Measurements from ENCODE around the gene COL4A2.

COL4A2 gene

GRCh38 chr13:110413016-110413675 is 106.1 kb downstream of the COL4A2 start:
- Histone ChIP-seq H3K9ac (ENCODE audit: low read length) (peak overlapping the region; percentile 37), H3K36me3 (ENCODE audit: insufficient read depth, low read length) (peaks cover 8% of the 10 kb centered on the region), H3K27ac (ENCODE audit: low read depth, low read length) (peak overlapping the region; percentile 94), H3K4me1 (ENCODE audit: insufficient read depth, low read length) (peaks cover 72% of the 10 kb centered on the region), H3K27me3 (ENCODE audit: control insufficient read depth in 1 of 2, insufficient read depth in 2 of 2, low read length in 2 of 2) (no peaks in the 10 kb centered on the region), H3K4me3 (ENCODE audit: low read depth in 1 of 2, low read length in 2 of 2) (no peak overlapping the region), H3K9me3 (ENCODE audit: low read length) (no peaks in the 10 kb centered on the region)

- Histone ChIP-seq H3K4me1 (ENCODE audit: insufficient read depth, low read length) (peaks cover 77% of the 10 kb centered on the region), H3K9ac (ENCODE audit: low read length) (no peak overlapping the region), H3K9me3 (ENCODE audit: low read length) (no peaks in the 10 kb centered on the region), H3K27me3 (ENCODE audit: control insufficient read depth in 1 of 2, insufficient read depth in 2 of 2, low read length in 2 of 2) (no peaks in the 10 kb centered on the region), H3K36me3 (ENCODE audit: insufficient read depth, low read length) (peaks cover 8% of the 10 kb centered on the region), H3K4me3 (ENCODE audit: low read depth in 1 of 2, low read length in 2 of 2) (no peak overlapping the region), H3K27ac (ENCODE audit: low read depth, low read length) (peak overlapping the region; percentile 94)
These were observed 106.6 kb downstream of the COL4A2 start for GRCh38 chr13:110413676-110414040.

DNA sequence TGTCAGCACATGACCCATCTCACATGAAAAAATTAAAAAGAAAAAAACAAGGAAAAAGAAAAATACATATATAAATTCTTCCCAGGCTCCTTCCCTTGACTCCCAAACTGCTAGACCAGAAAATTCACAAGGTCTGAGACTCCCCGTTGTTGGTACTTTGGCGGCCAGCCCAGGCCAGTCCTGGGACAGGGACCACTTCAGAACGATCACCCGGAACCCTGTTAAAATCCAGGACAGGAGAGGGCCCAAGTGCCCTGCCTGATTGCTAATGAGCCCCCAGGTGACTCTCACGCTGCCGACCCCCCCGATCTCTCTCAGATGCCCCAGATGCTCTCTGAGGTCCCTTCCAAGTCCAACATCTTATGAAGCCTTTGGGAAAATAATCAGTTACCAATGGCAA is 107.2 kb downstream of the COL4A2 start:
- Histone ChIP-seq H3K27ac (ENCODE audit: low read depth, low read length) (no peak overlapping the region), H3K27me3 (ENCODE audit: control insufficient read depth in 1 of 2, insufficient read depth in 2 of 2, low read length in 2 of 2) (no peaks in the 10 kb centered on the region), H3K36me3 (ENCODE audit: insufficient read depth, low read length) (peaks cover 3% of the 10 kb centered on the region), H3K4me3 (ENCODE audit: low read depth in 1 of 2, low read length in 2 of 2) (no peak overlapping the region), H3K4me1 (ENCODE audit: insufficient read depth, low read length) (peaks cover 79% of the 10 kb centered on the region), H3K9me3 (ENCODE audit: low read length) (no peaks in the 10 kb centered on the region), H3K9ac (ENCODE audit: low read length) (no peak overlapping the region)

DNA sequence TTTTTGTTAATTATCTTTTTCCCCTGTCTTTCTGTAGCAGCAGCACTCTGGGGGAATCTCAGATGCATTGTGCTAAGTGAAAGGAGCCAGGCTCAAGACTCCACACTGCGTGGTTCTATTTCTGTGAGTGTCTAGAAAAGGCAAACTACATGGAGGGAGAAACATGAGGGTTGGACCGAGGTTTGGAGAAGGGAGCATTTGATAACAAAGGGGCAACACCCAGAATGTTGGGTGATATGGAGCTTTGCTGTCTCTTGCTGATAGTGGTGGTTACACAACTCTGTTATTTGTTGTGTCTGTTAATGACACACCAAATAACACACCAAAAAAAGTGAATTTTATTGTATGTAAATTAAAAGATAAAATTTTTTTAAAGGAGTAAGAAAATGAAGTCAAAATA is 107.8 kb downstream of the COL4A2 start:
- Histone ChIP-seq H3K36me3 (ENCODE audit: insufficient read depth, low read length) (peaks cover 3% of the 10 kb centered on the region), H3K4me1 (ENCODE audit: insufficient read depth, low read length) (peaks cover 72% of the 10 kb centered on the region), H3K9me3 (ENCODE audit: low read length) (no peaks in the 10 kb centered on the region), H3K4me3 (ENCODE audit: low read depth in 1 of 2, low read length in 2 of 2) (no peak overlapping the region), H3K27me3 (ENCODE audit: control insufficient read depth in 1 of 2, insufficient read depth in 2 of 2, low read length in 2 of 2) (no peaks in the 10 kb centered on the region), H3K27ac (ENCODE audit: low read depth, low read length) (peak overlapping the region; percentile 85), H3K9ac (ENCODE audit: low read length) (no peak overlapping the region)

DNA sequence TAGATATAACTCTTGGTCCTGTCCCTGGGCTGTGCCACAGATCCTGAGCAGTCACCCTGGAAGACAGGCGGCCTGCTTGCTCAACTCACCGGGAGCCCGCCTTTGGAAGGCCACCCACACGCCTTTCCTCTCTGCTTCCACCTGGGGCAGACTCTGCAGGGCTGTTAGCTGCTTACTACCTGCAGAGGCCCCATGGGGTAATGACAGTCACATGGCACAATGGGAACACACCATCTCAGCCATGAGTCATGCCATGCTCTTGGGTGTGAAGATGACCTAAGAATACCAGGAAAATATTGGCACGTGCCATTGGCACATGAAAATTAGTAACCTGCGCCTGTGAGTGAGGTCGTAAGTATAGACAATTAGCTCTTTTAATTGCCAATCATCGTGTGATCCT is 108.6 kb downstream of the COL4A2 start:
- no peak overlapping the region for H3K4me3 ChIP-seq (ENCODE audit: low read depth in 1 of 2, low read length in 2 of 2)
- peaks cover 3% of the 10 kb centered on the region for H3K36me3 ChIP-seq (ENCODE audit: insufficient read depth, low read length)
- no peaks in the 10 kb centered on the region for H3K9me3 ChIP-seq (ENCODE audit: low read length)
- peaks cover 66% of the 10 kb centered on the region for H3K4me1 ChIP-seq (ENCODE audit: insufficient read depth, low read length)
- H3K27me3 ChIP-seq (ENCODE audit: control insufficient read depth in 1 of 2, insufficient read depth in 2 of 2, low read length in 2 of 2), result no peaks in the 10 kb centered on the region
- peak overlapping the region; percentile 11 for H3K9ac ChIP-seq (ENCODE audit: low read length)
- H3K27ac ChIP-seq (ENCODE audit: low read depth, low read length), result peak overlapping the region; percentile 85

GRCh38 chr13:110416131-110417025 is 109.3 kb downstream of the COL4A2 start:
- Histone ChIP-seq H3K4me1 (ENCODE audit: insufficient read depth, low read length) (peaks cover 66% of the 10 kb centered on the region), H3K9me3 (ENCODE audit: low read length) (no peaks in the 10 kb centered on the region), H3K36me3 (ENCODE audit: insufficient read depth, low read length) (peaks cover 3% of the 10 kb centered on the region), H3K9ac (ENCODE audit: low read length) (peak overlapping the region; percentile 11), H3K4me3 (ENCODE audit: low read depth in 1 of 2, low read length in 2 of 2) (no peak overlapping the region), H3K27ac (ENCODE audit: low read depth, low read length) (peak overlapping the region; percentile 85), H3K27me3 (ENCODE audit: control insufficient read depth in 1 of 2, insufficient read depth in 2 of 2, low read length in 2 of 2) (no peaks in the 10 kb centered on the region)

DNA sequence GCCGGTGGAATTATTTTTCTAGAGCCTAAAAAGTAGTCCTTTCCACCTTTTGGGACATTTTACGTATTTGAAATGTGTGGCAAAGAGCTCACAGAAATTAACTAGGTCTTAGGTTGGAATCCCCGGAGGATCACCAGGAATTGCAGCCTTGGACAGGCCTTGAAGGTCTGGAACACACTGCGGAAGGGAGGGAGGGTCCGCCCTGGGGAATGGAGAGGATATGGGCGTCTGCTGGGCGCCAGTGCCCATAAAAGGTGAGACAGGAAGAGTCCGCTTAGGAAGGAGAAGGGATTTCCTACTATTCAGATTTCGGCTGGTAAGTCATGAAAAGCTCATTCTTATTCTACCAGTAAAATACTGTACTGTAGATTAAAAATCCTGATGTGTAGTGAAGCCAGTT is 111.9 kb downstream of the COL4A2 start:
- Histone ChIP-seq H3K4me3 (ENCODE audit: low read depth in 1 of 2, low read length in 2 of 2) (no peak overlapping the region), H3K4me1 (ENCODE audit: insufficient read depth, low read length) (peaks cover 51% of the 10 kb centered on the region), H3K27me3 (ENCODE audit: control insufficient read depth in 1 of 2, insufficient read depth in 2 of 2, low read length in 2 of 2) (no peaks in the 10 kb centered on the region), H3K9ac (ENCODE audit: low read length) (no peak overlapping the region), H3K27ac (ENCODE audit: low read depth, low read length) (peak overlapping the region; percentile 85), H3K9me3 (ENCODE audit: low read length) (no peaks in the 10 kb centered on the region), H3K36me3 (ENCODE audit: insufficient read depth, low read length) (peaks cover 3% of the 10 kb centered on the region)

DNA sequence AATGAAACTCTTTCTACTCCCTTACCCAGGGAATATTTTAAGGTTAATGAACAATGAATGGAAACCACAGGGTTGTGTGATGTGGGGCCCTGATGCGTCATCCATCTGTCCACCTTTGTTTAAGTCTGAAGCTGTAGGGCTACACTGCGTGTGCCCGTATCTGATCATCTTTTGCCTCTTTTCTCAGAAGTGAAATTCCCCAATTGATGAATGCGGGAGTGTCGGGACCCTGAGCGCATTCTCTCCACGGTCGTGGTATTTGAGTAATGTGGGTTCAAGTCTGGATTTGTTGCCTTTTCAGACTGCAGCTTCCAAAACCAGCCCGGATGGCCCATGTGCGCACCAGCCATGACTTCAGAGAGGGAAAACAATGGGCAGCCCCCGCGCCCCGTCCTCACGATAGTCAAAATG is 112.3 kb downstream of the COL4A2 start:
- no peak overlapping the region for H3K4me3 ChIP-seq (ENCODE audit: low read depth in 1 of 2, low read length in 2 of 2)
- peaks cover 51% of the 10 kb centered on the region for H3K4me1 ChIP-seq (ENCODE audit: insufficient read depth, low read length)
- peaks cover 3% of the 10 kb centered on the region for H3K36me3 ChIP-seq (ENCODE audit: insufficient read depth, low read length)
- no peak overlapping the region for H3K27ac ChIP-seq (ENCODE audit: low read depth, low read length)
- no peaks in the 10 kb centered on the region for H3K27me3 ChIP-seq (ENCODE audit: control insufficient read depth in 1 of 2, insufficient read depth in 2 of 2, low read length in 2 of 2)
- H3K9me3 ChIP-seq (ENCODE audit: low read length), result no peaks in the 10 kb centered on the region
- no peak overlapping the region for H3K9ac ChIP-seq (ENCODE audit: low read length)

DNA sequence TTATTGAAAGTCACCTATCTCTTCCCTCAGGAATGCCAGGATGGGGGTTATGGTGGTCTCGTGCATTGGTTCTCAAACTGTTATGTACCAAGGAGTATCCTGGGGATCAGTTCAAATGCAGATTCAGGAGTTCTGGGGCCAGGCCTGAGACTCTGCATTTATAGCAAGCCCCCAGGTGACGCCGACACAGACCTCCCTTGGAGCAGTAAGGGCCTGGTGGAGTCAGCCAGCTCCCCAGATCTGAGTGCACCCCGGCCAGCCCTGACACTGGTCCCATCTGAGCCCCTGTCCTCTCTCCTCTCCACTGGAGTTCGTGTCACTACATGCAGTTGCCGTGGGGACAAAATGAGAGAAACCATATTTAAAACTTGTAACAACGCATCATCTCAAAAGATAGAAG is 112.9 kb downstream of the COL4A2 start:
- H3K9ac ChIP-seq (ENCODE audit: low read length), result no peak overlapping the region
- peaks cover 56% of the 10 kb centered on the region for H3K4me1 ChIP-seq (ENCODE audit: insufficient read depth, low read length)

DNA sequence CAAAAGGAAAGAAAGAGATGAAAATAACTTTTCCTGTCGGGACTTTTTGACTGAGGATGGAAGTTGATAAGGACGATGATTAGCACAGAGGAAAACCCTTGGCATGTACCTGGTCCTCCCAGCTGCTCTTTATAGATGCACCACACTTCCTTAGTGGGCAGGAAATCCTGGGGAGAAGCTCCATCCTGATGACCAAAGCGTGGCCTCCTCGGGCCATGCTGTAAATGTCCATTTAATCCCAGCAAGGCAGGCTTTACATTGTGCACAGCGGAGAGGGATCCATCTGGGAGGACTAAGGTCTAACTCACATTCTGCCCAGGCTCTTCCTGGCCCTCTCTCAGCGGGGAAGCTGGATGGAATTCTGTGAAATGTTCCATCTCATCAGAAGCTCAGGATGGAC is 113.5 kb downstream of the COL4A2 start:
- Histone ChIP-seq H3K36me3 (ENCODE audit: insufficient read depth, low read length) (peaks cover 5% of the 10 kb centered on the region), H3K9ac (ENCODE audit: low read length) (no peak overlapping the region), H3K27ac (ENCODE audit: low read depth, low read length) (peak overlapping the region; percentile 31), H3K4me1 (ENCODE audit: insufficient read depth, low read length) (peaks cover 60% of the 10 kb centered on the region), H3K27me3 (ENCODE audit: control insufficient read depth in 1 of 2, insufficient read depth in 2 of 2, low read length in 2 of 2) (no peaks in the 10 kb centered on the region), H3K4me3 (ENCODE audit: low read depth in 1 of 2, low read length in 2 of 2) (no peak overlapping the region), H3K9me3 (ENCODE audit: low read length) (no peaks in the 10 kb centered on the region)

More for the DNA sequence above, 112.9 kb downstream of the COL4A2 start:
- H3K4me3 ChIP-seq (ENCODE audit: low read depth in 1 of 2, low read length in 2 of 2), result no peak overlapping the region
- no peaks in the 10 kb centered on the region for H3K27me3 ChIP-seq (ENCODE audit: control insufficient read depth in 1 of 2, insufficient read depth in 2 of 2, low read length in 2 of 2)
- no peaks in the 10 kb centered on the region for H3K36me3 ChIP-seq (ENCODE audit: insufficient read depth, low read length)
- peak overlapping the region; percentile 31 for H3K27ac ChIP-seq (ENCODE audit: low read depth, low read length)
- H3K9me3 ChIP-seq (ENCODE audit: low read length), result no peaks in the 10 kb centered on the region

DNA sequence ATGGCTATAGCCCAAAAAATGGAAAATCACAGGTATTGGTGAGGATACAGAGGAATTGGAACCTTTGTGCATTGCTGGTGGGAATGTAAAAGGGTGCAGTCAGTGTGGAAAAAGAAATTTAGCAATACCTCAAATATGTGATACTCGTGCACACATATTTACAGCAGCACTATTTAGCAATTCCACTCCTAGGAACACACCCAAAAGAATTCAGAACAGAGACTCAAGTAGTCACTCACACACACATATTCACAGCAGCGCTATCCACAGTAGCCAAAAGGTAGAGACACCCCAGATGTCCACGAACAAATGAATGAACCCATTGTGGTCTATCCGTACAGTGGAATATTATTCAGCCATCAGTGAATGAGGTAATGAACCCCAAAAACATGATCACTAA is 114.0 kb downstream of the COL4A2 start:
- peak overlapping the region; percentile 56 for H3K27ac ChIP-seq (ENCODE audit: low read depth, low read length)
- H3K27me3 ChIP-seq (ENCODE audit: control insufficient read depth in 1 of 2, insufficient read depth in 2 of 2, low read length in 2 of 2), result no peaks in the 10 kb centered on the region
- H3K36me3 ChIP-seq (ENCODE audit: insufficient read depth, low read length), result peaks cover 7% of the 10 kb centered on the region
- peaks cover 60% of the 10 kb centered on the region for H3K4me1 ChIP-seq (ENCODE audit: insufficient read depth, low read length)
- no peak overlapping the region for H3K4me3 ChIP-seq (ENCODE audit: low read depth in 1 of 2, low read length in 2 of 2)
- H3K9me3 ChIP-seq (ENCODE audit: low read length), result no peaks in the 10 kb centered on the region
- no peak overlapping the region for H3K9ac ChIP-seq (ENCODE audit: low read length)
